GM21360 (cell line): ENCODE results near the gene SPN.
"Not testable (repeated sequence)": the region's sequence is repeated elsewhere in the genome, so short reads cannot be mapped to it uniquely, and the experiment has no call there.

ENCODE experiments used
- ATAC-seq: cut with Tn5 transposase; IDR thresholded peaks from one replicate; pipeline ENCODE4 v1.9.1; 2021; ENCODE audit warnings: mild to moderate bottlenecking, moderate library complexity; ENCODE audit not compliant: unreplicated experiment

The SPN gene

DNA sequence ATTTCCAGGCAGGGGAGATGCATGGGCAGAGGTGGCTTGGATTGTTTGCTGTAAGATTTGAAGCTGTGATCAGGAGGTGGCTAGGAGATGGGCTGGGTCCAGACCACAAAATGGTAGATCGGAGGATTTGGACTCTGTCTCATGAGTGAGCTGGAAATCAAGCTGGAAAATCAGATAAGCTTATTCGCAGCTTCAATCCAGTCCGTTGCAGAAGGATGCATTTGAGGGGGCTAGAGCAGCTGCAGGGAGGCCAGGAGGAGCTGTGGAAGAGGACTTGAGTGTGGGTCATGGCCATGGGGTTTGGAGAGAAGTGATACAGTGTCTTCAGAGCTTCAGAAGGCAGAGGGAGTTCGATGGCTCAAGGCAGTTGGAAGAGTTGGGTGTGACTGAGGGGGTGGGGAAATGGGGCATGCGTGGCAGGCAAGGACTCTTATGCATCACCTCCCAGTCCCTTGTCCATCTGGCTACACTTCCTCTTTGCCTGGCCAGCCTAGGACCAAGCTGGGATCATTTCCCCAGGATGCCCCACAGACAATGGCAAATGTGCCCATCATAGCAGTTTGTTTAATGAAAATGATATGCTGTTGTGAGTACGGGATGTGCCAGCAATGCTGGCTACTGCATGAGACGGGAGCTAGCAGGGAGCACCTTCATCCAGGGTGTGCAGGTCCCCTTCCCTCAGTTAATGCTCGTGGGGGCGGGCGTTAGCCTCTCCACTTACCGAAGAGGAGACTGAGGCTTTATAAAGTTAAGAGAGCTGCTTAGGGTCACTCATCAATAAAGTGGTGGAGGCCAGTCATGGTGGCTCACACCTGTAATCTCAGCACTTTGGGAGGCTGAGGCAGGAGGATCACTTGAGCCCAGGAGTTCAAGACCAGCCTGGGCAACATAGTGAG is 36.5 kb downstream of the SPN start:
- ATAC-seq = no peak

DNA sequence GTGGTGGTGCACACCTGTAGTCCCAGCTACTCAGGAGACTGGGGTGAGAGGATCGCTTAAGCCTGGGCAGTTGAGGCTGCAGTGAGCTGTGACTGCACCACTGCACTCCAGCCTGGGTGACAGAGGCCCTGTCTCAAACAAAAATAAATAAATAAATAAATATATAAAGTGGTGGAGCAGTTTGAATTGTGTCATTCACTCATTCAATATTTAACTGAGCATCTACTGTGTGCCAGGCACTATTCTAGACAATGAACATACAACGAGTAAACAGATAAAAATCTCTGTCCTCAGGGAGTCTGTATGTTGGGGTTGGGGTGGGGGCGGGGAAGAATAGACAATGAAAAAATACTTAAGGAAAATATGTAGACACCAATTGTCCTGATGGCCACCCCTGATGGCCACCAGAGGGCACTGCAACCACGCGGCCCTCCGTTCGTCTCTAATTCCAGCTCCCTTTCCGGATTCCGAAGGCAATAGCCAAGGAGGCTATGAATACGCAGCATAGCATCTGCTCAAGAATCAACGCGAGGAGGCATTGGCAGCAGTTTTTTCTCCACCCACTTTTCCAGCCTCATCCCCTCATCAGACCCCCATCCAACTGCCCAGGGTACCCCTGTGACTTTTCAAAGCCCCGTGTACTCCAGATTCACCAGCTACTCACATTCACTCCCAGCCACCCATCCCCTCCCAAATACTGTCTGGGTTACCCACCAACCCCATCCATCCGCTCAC is 37.4 kb downstream of the SPN start:
- ATAC-seq = no peak

DNA sequence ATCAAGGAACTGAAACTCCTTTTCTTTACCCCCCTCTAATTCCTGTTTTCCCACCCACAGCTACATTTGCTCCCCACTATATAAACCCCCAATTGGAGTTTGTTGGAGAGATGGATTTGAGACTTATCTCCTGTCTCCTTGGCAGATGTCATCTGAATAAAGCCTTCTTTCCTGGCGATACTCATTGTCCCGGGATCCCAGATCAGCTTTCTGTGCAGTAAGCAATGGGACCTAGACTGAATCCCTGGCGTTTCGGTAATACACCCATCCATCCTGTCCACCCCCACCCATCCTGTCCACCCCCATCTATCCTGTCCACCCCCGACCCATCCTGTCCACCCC is 38.1 kb downstream of the SPN start:
- ATAC-seq = no peak

DNA sequence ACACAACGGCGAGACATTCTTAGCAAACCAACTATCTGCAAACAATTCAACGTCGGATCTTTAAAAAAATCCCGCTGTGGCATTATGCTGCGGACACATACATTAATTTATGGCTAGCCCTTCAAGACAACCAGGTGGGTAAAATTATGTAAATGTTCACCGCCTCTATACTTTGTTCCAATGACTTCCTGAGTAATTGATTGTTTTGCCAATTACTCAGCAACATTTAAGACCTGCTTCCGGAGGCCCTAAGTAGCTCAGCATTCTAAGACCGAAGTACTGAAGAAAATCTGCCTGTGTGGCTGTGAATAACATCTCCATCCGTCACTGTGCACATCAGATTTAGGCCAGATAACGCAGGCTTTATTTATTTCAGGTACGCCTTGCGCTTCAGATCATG is 39.2 kb downstream of the SPN start:
- no peak for ATAC-seq

DNA sequence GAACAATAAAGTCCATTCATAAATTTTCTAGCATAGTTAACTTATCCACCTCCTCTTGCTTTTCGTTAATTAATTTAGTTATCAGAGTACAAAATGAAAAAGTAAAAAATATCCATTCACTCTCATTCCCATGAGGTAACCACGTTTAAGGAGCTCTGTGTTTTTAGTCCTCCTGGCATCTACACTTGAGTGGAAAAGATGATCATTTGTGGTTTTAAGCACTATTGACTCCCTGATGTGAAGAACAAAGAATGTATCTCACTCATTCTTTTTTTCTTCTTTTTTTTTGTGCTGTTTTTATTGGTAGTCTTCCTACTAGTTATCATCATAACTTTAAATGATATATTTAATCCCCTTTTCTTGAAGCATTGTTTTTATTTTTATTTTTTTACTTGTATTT is 42.0 kb downstream of the SPN start:
- no peak for ATAC-seq

DNA sequence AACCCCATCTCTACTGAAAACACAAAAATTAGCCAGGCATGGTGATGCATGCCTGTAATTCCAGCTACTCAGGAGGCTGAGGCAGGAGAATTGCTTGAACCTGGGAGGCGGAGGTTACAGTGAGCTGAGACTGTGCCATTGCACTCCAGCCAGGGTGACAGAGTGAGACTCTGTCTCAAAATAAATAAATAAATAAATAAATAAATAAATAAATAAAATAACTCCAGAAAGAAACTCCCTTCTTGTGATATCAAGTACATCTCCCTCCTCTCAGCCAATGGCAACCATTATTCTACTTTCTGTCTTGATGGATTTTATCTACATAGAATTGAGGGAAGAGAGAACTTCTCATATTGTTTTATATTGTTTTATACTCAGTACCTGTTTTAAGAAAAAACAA is 44.1 kb downstream of the SPN start:
- ATAC-seq = not testable (repeated sequence)

DNA sequence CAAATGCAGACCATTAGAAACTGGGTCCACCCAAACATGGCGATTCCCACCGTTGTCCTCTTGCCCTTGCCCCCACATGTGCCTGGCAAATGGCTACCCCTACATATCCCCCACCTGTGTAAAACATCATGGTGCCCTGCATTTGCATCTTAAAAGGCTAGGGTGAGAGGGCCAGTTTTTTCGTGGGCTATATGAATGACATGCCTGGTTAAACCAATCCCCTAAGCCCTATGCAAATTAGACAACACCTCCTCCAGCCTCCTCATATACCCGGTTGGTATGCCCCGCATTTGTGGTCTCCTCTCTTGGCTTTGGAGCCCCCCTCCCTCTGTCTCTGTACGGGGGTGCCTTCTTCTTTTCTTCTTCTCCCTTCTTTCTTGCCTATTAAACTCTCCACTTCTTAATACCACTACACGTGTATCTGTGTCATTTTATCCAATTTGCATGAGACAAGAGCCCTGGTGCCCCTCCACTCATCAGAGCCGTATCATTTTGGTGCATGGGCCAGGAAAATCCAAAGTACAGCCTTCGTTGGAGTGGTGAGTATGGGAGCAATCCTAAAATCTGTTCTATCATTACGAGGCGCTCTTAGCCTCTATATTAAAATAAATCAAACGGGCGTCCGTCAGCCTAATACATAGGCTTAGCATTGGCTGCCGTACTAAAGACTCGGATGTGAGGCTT is 46.0 kb downstream of the SPN start:
- ATAC-seq = no peak

DNA sequence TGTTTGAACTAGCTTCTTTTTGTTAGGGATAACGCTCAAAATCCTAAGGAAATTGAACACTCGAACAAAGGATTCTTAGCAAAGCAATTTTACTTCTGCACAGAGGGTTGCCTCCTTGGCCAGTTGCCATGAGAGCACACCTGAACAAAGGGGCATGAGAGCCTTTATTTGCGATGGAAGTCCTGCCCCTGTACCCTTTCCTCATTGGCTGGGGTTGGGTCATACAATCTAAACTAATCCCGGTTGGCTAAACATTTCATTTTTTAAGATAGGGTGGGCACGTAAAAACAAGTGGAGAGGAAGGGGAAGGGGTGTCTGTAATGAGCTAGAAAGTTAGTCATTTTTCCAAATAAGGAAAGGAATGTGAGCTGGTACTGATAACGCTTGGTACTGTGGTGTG is 46.6 kb downstream of the SPN start:
- ATAC-seq = not testable (repeated sequence)

DNA sequence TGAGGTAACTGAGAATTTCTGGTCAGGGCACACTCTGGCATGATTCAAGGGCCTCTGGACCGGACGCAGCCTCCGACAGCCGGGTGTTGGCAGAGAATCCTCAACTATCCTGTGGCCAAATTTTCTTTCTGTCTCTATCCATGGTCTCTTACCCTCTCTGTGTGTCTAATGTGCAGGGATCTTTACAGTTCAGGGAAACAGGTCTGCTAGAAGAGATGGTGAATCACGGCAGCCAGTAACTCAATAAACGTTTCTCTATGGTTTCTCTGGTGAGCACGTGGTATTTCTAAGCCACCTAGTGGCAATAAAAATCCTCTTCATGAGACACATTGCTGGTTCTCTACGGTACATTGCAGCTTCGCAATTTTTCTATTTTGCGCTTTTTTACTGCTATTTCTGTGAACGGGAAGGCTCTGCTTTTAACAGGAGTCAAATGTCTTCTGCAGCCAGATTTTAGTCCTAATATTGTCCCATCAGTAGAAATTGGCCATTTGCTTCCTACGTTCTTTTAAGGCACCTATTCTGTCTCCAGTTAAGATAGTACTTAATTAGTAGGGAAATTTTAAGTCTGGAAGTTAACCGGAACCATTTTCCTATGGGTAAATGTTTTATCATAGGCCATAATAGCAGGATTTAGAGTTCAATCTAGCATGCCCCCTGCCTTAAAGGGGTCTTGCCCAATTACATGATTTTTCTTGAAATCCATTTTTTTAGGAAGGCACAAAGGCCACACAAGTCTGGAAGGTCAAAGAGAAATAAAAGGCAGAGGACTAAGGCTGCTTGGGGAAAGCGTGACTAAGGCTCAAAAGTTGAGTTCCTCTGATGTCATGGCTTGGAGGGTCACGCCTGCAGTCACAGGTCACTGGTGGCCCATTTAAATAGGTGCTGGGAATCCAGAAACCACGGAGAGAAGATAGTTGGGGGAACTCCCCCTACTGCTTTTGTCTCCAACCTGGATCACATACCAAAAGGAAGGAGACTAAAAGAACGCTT is 47.5 kb downstream of the SPN start:
- no peak for ATAC-seq

DNA sequence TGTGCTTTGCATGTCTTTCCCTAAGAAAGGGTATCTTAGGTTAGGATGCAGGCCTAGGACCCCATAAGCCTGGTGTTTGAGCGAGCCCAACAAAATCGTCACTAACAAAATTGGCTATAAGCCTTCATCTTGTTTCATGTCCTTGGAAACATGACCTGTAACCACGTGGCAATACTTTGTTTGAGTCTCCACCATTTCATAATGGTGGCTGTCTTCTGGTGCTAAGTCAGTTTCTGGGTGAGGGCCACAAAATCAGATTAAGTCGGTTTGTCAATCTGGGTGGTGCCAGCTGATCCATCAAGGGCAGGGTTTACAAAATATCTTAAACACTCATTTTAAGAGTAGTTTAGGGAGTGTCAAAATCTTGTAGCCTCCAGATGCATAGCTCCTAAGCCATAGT is 49.8 kb downstream of the SPN start:
- ATAC-seq = no peak

DNA sequence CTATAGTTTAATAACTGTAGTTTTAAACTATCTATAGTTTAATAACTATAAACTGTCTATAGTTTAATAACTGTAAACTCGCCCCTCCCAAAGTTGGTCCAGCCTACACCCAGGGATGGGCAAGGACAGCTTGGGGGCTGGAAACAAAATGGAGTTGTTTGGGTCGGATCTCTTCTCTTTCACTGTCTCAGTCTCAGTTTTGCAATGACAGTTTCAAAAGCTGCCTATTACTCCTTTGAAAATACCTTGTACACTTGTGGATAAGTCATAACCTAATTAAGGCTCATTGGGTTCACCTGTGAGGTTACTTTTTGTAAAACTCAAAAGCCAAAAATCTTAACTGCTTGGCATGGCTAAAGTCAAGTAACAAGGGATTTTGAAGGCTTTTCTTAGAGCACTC is 51.3 kb downstream of the SPN start:
- ATAC-seq = no peak

DNA sequence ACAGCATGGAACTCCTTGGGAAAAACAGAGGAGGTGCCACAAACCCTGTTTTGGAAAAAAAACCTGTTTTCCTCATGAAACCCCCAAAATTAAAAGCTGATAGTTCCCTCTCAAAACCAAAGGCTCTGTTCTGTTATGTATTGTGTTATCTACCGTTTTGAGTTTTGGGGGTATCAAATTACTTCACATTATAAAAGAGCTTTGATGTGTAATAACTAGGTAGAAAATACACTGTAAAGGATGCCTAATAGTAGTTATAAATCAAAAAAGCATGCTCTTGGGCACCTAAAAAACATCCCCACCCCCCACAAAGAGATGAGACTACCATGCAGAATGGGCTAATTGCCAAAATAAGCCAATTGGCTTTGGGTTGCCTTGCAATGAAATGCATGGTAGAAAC is 51.9 kb downstream of the SPN start:
- no peak for ATAC-seq

DNA sequence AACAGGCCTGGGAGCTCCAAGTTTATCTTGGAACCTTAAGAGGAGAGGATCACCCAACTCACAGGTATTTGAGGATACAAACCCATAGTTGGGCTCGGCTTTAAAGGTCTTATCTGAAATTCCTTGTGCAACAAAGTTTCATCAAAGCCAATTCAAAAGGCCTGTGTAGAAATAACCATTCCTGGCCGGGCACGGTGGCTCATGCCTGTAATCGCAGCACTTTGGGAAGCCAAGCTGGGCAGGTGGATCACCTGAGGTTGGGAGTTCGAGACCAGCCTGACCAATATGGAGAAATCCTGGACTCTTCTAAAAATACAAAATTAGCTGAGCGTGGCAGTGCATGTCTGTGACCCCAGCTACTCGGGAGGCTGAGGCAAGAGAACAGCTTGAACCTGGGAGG is 54.1 kb downstream of the SPN start:
- ATAC-seq = no peak

DNA sequence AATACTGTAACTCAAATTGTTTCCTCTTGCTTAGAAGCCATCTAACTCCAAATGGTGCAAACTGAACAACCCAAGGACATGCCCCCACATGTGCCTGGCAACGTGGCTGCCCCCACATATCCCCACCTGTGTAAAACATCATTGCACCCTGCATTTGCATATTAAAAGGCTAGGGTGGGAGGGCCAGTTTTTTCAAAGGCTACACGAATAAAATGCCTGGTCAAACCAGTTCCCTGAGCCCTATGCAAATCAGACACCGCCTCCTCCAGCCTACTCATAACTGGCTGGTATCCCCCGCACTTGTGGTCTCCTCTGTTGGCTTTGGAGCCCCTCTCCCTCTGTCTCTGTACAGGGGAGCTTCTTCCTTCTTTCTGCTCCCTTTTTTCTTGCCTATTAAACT is 56.0 kb downstream of the SPN start:
- no peak for ATAC-seq
